Hepatocyte (in vitro differentiated cells): ENCODE data around the gene DNAJC24. TPM values are rescaled to one million over a fixed set of nuclear protein-coding genes. Genes with fewer than 3 reads are reported as not detected.

Experiments
- DNase-seq: peaks from one replicate; pipeline ENCODE4 v3.0.0-alpha.2; 2016; ENCODE audit warnings: low spot score
- H2AFZ ChIP-seq: fragments of 200-600 bp; sonication (generic); 2 replicates; pipeline ENCODE4 v1.6.0; 2016; ENCODE audit warnings: antibody characterized with exemption, mild to moderate bottlenecking
- H3K27ac ChIP-seq: fragments of 200-600 bp; sonication (generic); 2 replicates; pipeline ENCODE4 v1.5.1; 2016; ENCODE audit warnings: mild to moderate bottlenecking
- H3K27me3 ChIP-seq: fragments of 200-600 bp; sonication (generic); 2 replicates; pipeline ENCODE4 v1.6.1; 2016
- H3K36me3 ChIP-seq: fragments of 200-600 bp; sonication (generic); replicated peaks from 2 replicates; pipeline ENCODE4 v1.5.1; 2016; ENCODE audit warnings: low read depth; ENCODE audit not compliant: insufficient read depth
- H3K4me1 ChIP-seq: fragments of 200-600 bp; sonication (generic); 2 replicates; pipeline ENCODE4 v1.5.1; 2016; ENCODE audit warnings: mild to moderate bottlenecking, moderate library complexity; ENCODE audit not compliant: insufficient read depth
- H3K4me2 ChIP-seq: fragments of 200-600 bp; sonication (generic); 2 replicates; pipeline ENCODE4 v1.6.0; 2016
- H3K4me3 ChIP-seq: fragments of 200-600 bp; sonication (generic); 2 replicates; pipeline ENCODE4 v1.5.1; 2016; ENCODE audit warnings: mild to moderate bottlenecking
- H3K79me2 ChIP-seq: fragments of 200-600 bp; sonication (generic); 2 replicates; pipeline ENCODE4 v1.6.0; 2017; ENCODE audit warnings: mild to moderate bottlenecking
- H3K9me2 ChIP-seq: fragments of 200-600 bp; sonication (generic); replicated peaks from 2 replicates; pipeline ENCODE4 v1.6.0; 2017; ENCODE audit warnings: mild to moderate bottlenecking; ENCODE audit not compliant: insufficient read depth
- H3K9me3 ChIP-seq: fragments of 200-600 bp; sonication (generic); 2 replicates; pipeline ENCODE4 v1.5.1; 2016; ENCODE audit warnings: low read depth, mild to moderate bottlenecking
- H4K20me1 ChIP-seq: fragments of 200-600 bp; sonication (generic); 2 replicates; pipeline ENCODE4 v1.6.0; 2016; ENCODE audit warnings: mild to moderate bottlenecking; ENCODE audit not compliant: insufficient read depth, poor library complexity, severe bottlenecking
- CTCF ChIP-seq: fragments of 200-600 bp; sonication (generic); IDR thresholded peaks from 2 replicates; pipeline ENCODE4 v1.5.1; 2016; ENCODE audit warnings: antibody characterized with exemption, mild to moderate bottlenecking; ENCODE audit not compliant: poor library complexity
- EZH2 ChIP-seq: fragments of 200-600 bp; sonication (generic); IDR thresholded peaks from 2 replicates; pipeline ENCODE4 v1.6.1; 2016; ENCODE audit warnings: antibody characterized with exemption, mild to moderate bottlenecking, borderline replicate concordance
- EZH2phosphoT487 ChIP-seq: fragments of 200-600 bp; sonication (generic); IDR thresholded peaks from one replicate; pipeline ENCODE4 v1.6.1; 2018; ENCODE audit warnings: antibody characterized with exemption, mild to moderate bottlenecking, low read depth, moderate library complexity; ENCODE audit not compliant: unreplicated experiment, severe bottlenecking
- WGBS: methylation state at CpG from one replicate; pipeline ENCODE4 v1.1.6; 2016; ENCODE audit warnings: low lambda C conversion rate; ENCODE audit errors: missing lambda C conversion rate; 5-methylcytosine and 5-hydroxymethylcytosine counted together
- polyA plus RNA-seq: library from polyadenylated mRNA; unstranded; fragments of >200 nt; fragmentation: Nextera tagmentation; extraction: Ambion mirVana; gene quantifications from 2 replicates; pipeline ENCODE4 v1.2.1, GENCODE V29; 2016
- total RNA-seq: library from RNA; depleted of rRNA; stranded (reverse); fragments of >200 nt; gene quantifications from 2 replicates; pipeline ENCODE4 v1.2.3, GENCODE V29; 2014

Gene DNAJC24
- total and polyA plus RNA-seq, 2 experiments from 2014 or later, result 6.7 to 19.1 TPM

GRCh38 chr11:31445621-31446020 is 76.0 kb downstream of the DNAJC24 start:
- Histone ChIP-seq H3K4me2 (no peak overlapping the region), H2AFZ (no peak overlapping the region), H3K4me1 (no peaks in the 10 kb centered on the region), H3K9me2 (no peaks in the 10 kb centered on the region), H3K27me3 (no peaks in the 10 kb centered on the region), H3K4me3 (no peak overlapping the region), H4K20me1 (no peaks in the 10 kb centered on the region), H3K79me2 (no peaks in the 10 kb centered on the region), H3K27ac (no peak overlapping the region), H3K9me3 (no peaks in the 10 kb centered on the region), H3K36me3 (no peaks in the 10 kb centered on the region)
- 98% methylated on average over 4 of the region's 4 CpGs for WGBS
- TF ChIP-seq EZH2phosphoT487 (no peak), CTCF (no peak), EZH2 (no peak)
- DNase-seq, result no peak

GRCh38 chr11:31449040-31449439 is 79.4 kb downstream of the DNAJC24 start:
- Histone ChIP-seq H3K4me2 (no peak overlapping the region), H3K27me3 (no peaks in the 10 kb centered on the region), H2AFZ (no peak overlapping the region), H3K9me3 (no peaks in the 10 kb centered on the region), H3K4me1 (no peaks in the 10 kb centered on the region), H4K20me1 (no peaks in the 10 kb centered on the region), H3K4me3 (no peak overlapping the region), H3K27ac (no peak overlapping the region), H3K9me2 (no peaks in the 10 kb centered on the region), H3K36me3 (no peaks in the 10 kb centered on the region), H3K79me2 (no peaks in the 10 kb centered on the region)
- DNase-seq, result no peak
- TF ChIP-seq CTCF, result no peak
- no peak for TF ChIP-seq EZH2
- TF ChIP-seq EZH2phosphoT487, result no peak
- WGBS, result 68% methylated on average over 2 of the region's 2 CpGs

- DNase-seq, result no peak
- Histone ChIP-seq H3K36me3 (no peaks in the 10 kb centered on the region), H2AFZ (no peak overlapping the region), H3K27me3 (no peaks in the 10 kb centered on the region), H3K4me1 (no peaks in the 10 kb centered on the region), H3K27ac (no peak overlapping the region), H3K9me3 (no peaks in the 10 kb centered on the region), H3K79me2 (no peaks in the 10 kb centered on the region), H4K20me1 (no peaks in the 10 kb centered on the region), H3K9me2 (no peaks in the 10 kb centered on the region), H3K4me3 (no peak overlapping the region), H3K4me2 (no peak overlapping the region)
- TF ChIP-seq EZH2phosphoT487 (no peak), CTCF (no peak)
- WGBS, result 95% methylated on average over 1 of the region's 1 CpG
Observed at GRCh38 chr11:31450841-31451240, 81.2 kb downstream of the DNAJC24 start.

- no peaks in the 10 kb centered on the region for H3K27me3 ChIP-seq
- WGBS, result 93% methylated on average over 3 of the region's 3 CpGs
- no peak for DNase-seq
Observed at GRCh38 chr11:31455177-31455576, 85.5 kb downstream of the DNAJC24 start.

More at GRCh38 chr11:31455177-31455576, 85.5 kb downstream of the DNAJC24 start:
- TF ChIP-seq EZH2 (no peak), CTCF (no peak), EZH2phosphoT487 (no peak)
- Histone ChIP-seq H3K36me3 (no peaks in the 10 kb centered on the region), H3K27ac (no peak overlapping the region), H3K4me1 (no peaks in the 10 kb centered on the region), H3K4me3 (no peak overlapping the region), H3K4me2 (no peak overlapping the region), H2AFZ (no peak overlapping the region), H4K20me1 (no peaks in the 10 kb centered on the region), H3K9me2 (no peaks in the 10 kb centered on the region), H3K79me2 (peaks cover 3% of the 10 kb centered on the region), H3K9me3 (no peaks in the 10 kb centered on the region)
